Epithelial cell of prostate (primary cell): ENCODE measurements around the gene DCP1B.
"Not testable (repeated sequence)": the region's sequence is repeated elsewhere in the genome, so short reads cannot be mapped to it uniquely, and the experiment has no call there.

Experiments
- DNase-seq: peaks from one replicate; pipeline ENCODE4 v3.0.0-alpha.2; 2011; ENCODE audit warnings: low read depth, low spot score
- H3K27ac ChIP-seq: fragments of 450-650 bp; 2 replicates; pipeline ENCODE4 v1.5.1; 2017; ENCODE audit warnings: mild to moderate bottlenecking

The DCP1B gene

DNA sequence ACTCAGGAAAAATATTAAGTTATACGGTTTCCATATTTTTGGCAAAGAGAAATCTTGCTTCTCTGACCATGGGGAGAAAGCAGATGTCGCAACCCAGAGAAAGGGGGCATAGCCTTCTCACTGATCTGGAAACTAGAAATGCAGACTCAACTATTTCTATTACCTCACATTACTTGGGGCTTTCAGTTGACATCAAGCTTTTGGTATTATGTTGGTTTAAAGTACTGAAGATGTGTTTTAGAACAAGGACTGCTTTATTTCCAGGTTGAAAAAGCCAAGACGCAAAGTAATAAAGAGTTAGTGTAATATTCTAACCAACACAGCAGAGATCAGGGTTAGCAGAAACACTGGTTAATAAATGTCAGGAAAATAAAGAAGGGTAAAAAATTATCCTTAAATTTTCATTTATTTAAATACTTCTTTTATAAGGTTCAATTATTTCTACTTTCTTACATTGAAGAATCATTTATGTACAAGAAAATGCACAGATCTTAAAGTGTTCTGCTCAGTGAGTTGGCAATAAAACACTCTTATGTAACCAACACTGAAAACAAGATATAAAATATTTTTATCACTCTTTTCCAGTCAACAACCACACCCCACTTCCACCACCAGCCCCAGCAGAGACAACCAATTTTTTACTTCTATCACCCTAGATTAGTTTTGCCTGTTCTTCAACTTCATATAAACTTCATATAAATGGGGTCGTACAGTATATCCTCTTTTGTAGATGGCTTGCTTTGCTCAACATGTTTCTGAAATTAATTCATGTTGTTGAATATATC, 26.0 kb downstream of the DCP1B start:
- no peak overlapping the region for H3K27ac ChIP-seq
- no peak for DNase-seq

GRCh38 chr12:1977588-1977987, 26.7 kb downstream of the DCP1B start:
- no peak overlapping the region for H3K27ac ChIP-seq
- DNase-seq, result no peak

DNA sequence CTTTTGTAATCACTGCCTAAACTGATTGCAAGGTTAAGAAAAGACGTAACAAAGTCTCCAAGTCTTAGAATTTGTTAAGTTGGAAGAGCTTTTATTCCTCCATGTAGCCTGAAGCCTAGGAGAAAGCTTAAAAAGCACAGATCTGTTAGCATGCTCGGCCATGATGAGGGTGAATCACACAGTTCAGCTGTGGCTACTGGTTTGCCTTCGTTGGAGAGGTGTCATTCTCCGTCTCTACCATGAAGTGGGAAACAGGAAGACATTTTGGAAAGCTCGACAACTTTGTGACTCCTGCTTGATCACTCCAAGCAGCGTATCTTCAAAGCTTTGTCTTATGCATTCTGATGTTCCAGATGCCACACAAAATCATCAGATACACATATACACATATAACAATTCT, 27.1 kb downstream of the DCP1B start:
- no peak for DNase-seq

DNA sequence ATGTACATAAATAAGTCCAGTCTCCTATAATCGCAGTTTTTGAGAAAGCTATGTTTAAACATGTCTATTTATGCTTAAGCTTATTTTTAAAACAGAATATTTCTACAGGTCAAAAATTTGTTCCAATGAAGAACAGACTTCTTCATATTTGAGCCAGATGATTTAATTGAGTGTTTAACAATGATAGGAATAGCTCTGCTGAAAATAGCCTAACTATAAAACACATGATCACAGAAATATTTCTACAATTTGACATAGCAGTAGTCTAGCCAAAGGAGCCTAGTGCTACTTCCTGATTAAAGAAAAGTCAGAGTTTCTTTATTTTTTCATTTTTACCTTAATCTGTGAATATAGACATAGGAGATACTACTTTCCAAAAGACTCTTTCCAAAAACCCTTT, 29.4 kb downstream of the DCP1B start:
- H3K27ac ChIP-seq, result no peak overlapping the region
- DNase-seq, result no peak

More for the DNA sequence above, 27.1 kb downstream of the DCP1B start:
- H3K27ac ChIP-seq, result no peak overlapping the region

DNA sequence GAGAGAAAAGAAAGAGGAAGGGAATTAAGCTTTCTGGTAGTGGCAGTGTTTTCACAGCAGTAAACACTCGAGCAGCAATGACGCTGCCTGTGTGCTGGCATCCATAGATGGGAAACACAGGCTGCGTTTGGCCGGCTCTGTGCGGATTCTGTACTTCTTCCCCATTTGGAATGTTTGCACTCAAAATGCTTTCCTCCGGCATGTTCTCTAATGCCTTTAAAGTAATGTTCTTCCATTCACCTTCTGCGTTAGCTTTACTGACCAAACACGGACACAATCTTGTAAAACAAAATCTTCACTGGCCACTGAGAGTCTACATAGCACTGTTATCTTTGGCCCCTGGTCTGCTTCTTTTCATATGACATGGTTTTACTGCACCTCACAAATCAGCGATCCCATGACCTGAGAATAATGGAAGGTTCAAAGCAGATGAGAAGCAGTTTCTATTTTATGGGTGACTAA, 31.4 kb downstream of the DCP1B start:
- DNase-seq, result no peak
- no peak overlapping the region for H3K27ac ChIP-seq

GRCh38 chr12:1972260-1972659, 32.0 kb downstream of the DCP1B start:
- DNase-seq, result no peak
- H3K27ac ChIP-seq, result no peak overlapping the region

DNA sequence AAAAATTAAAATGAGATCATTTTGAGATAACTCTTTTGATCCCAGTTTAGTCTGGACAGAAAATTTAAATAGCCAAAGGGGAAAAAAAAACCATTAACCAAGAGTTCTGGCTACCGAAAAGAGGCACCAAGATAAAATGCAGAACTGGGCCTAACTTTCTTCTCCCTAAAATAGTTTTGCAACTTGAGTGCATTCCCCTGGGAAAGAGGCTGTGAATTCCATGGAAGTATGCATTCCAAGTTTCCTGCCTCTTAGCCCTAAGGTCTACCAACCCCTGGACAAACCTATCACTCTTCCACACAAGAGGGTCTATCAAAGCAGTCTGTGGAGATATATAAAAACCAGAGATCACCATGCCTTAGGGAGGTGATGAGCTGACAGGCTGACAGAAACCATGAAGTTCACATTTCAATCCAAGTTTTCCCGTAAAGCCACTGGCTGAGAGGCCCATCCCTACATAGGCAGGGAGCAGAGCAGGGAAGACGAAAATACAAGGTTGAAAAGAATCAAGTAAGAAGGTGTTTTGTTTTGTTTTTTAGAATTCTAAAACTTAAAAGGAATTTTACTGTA, 33.8 kb downstream of the DCP1B start:
- DNase-seq, result no peak
- H3K27ac ChIP-seq, result no peak overlapping the region

DNA sequence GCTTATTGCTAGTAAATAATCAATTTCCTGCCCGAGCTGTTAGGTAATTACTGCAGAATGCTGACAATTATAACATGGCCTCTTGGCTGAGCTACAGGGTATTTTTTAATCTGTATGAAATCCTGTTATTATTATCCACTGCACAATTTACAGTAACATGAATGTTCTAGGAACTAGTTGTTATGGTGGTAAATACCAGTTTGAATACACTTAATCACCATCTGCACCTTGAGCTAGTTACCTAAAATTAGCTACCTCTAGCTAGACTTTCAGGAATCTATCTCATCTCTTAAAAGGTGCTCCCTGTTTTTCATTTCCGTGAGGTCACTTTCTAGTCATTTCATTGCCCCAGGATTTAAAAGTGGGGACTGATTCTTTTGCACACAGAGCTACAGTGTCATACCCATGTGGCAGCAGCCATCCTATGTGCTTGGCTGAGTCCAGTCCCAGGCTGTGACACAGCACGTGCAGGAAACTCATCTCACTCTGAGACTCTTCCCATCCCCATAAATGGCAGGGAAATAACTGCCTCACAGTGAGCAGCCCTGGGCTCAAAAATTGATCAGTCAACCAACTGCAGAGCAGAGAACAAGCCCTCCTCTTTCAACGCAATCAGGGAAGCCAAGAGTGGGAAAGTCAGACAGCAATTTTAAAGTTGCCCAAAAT, 37.6 kb downstream of the DCP1B start:
- DNase-seq, result no peak
- no peak overlapping the region for H3K27ac ChIP-seq

DNA sequence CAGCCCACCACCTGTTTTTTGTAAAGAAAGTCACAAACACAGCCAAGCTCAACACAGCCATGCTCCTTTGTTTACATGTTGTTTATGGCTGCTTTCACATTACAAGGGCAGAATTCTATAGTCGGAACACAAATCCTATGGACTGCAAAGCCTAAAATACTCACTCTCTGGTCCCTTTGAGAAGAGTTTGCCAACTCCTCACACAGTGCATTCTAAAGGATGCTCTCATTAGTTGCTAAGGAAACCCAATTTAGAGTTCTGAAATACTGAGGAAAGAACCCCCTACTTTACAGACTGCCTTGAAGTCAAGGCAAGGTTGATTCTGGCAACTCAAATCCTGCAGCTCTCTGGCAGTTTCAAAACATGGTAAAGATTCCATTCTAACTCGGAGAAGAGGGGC, 38.3 kb downstream of the DCP1B start:
- no peak for DNase-seq
- no peak overlapping the region for H3K27ac ChIP-seq

DNA sequence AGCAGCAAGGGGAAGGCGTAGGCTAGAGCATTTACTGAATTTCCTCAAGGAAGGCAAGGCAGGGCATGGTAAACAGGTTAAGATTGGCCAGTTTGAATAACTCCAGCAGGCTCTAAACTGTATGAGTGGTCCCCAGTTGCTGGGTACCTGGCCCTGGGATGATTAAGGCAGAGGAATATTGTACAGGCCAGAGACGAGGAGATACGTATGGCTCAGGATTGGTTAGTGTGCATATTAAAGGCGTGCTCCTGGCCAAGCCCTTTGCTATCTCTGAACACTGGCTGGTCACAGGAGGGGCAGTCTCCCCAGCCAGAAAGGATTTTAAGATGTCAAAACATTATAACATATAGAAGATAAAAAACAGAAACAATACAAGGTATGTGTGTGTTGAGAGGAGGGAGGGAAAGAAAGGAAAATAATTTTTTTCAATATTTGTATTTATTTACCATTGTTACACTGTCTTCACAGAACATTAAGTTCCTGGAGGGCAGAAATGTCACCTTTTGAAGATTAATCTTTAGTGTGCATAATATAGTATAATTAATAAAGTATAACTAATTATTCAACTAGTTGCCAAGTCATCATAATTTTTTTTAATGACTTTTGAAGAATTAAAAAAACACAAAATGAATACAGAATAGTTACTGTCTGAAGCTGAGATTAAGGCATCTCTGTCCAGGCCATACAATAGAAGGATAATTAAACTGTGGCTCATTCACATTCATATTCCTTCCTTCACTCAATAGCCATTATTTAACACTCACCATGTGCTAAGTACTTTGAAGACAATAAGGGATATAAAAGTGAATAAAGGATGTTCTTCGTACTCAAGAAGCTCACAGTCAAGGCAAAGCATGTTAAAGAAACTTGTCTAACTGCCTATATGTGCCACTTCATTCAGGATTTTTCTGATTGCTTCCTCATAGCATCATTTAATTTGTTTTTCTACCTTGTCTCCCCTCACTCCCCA, 41.9 kb downstream of the DCP1B start:
- no peak for DNase-seq
- H3K27ac ChIP-seq, result no peak overlapping the region

GRCh38 chr12:1956716-1957115, 47.5 kb downstream of the DCP1B start:
- H3K27ac ChIP-seq, result no peak overlapping the region
- no peak for DNase-seq

GRCh38 chr12:1949771-1950470, 54.3 kb downstream of the DCP1B start:
- DNase-seq, result peak; percentile 58
- H3K27ac ChIP-seq, result peak overlapping the region; percentile 64

DNA sequence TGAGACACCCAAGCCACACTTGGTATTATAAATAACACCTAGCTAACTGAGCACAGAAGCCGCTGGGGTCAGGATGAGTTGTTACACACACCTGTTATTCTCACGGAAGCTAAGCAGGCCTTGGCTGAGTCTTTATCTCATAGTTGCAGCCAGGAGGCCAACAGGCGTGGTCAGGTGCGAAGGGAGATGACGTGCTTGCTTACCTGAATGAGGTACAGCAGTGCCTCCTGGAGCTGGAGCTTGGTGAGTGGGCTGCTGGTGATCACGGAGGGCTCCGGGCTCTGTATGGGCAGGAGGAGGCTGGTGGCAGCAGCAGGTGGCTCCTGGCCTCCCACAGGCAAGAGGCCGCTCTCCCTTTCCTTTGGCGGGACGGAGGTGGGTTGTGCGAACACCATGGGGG, 55.4 kb downstream of the DCP1B start:
- H3K27ac ChIP-seq, result no peak overlapping the region
- no peak for DNase-seq

GRCh38 chr12:1947081-1947480, 57.2 kb downstream of the DCP1B start:
- H3K27ac ChIP-seq, result no peak overlapping the region
- no peak for DNase-seq

GRCh38 chr12:1946296-1946695, 58.0 kb downstream of the DCP1B start:
- H3K27ac ChIP-seq, result no peak overlapping the region
- DNase-seq, result no peak

GRCh38 chr12:1945502-1945901, 58.8 kb downstream of the DCP1B start:
- not testable (repeated sequence) for DNase-seq, H3K27ac ChIP-seq

GRCh38 chr12:1939801-1940607, 64.3 kb downstream of the DCP1B start:
- DNase-seq, result no peak
- H3K27ac ChIP-seq, result no peak overlapping the region

DNA sequence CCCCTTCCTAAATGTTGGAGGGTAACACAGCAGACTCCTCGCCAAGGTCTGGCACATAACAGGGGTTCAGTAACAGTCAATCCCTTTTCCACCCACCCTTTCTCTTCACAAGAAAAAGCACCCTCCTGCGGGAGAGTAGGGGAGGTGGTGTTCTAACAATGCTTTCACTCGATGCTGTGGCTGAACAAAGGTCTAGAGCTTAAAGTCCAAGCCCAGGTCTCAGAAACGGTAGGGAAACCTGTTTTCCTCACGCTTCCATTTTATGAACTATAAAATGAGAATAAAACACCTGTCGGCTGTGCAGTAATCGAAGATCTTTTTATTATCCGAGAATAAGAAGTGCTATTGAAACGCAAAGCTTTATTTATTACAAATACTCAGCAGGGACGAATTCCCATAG, 64.9 kb downstream of the DCP1B start:
- H3K27ac ChIP-seq, result no peak overlapping the region
- DNase-seq, result no peak
